Anterior cingulate cortex (tissue), 58 donors: Measurements from ENCODE around the gene GNPAT.

ENCODE experiments used
- DNase-seq, 58 donors: peaks; one replicate each; lab custom pipeline; 2025; lab: John Stamatoyannopoulos, UW

The GNPAT gene

GRCh38 chr1:231240883-231241735 lies at the start of gene GNPAT:
TSS of gene GNPAT (plus strand) at chr1:231241212. CDS start at chr1:231241379, 167 bp downstream.
- DNase-seq, result peak; percentile 1 to 87 (median 78)

- peak in 51 of 58 donors; percentile 14 to 86 (median 51) for DNase-seq
Measured at GRCh38 chr1:231192620-231193163, 48.3 kb upstream of the GNPAT start.

- no peak for DNase-seq
Measured at GRCh38 chr1:231193710-231194340, 47.2 kb upstream of the GNPAT start.

- no peak for DNase-seq
Measured at GRCh38 chr1:231194476-231194842, 46.6 kb upstream of the GNPAT start.

- DNase-seq, result no peak
Measured at GRCh38 chr1:231194843-231195516, 46.0 kb upstream of the GNPAT start.

GRCh38 chr1:231196307-231196706 lies 44.7 kb upstream of the GNPAT start:
- DNase-seq, result no peak

- DNase-seq, result no peak
Measured at GRCh38 chr1:231196728-231197127, 44.3 kb upstream of the GNPAT start.

GRCh38 chr1:231199868-231200267 lies 41.1 kb upstream of the GNPAT start:
- no peak for DNase-seq

GRCh38 chr1:231200388-231201031 lies 40.5 kb upstream of the GNPAT start:
- DNase-seq, result no peak

GRCh38 chr1:231201375-231201978 lies 39.5 kb upstream of the GNPAT start:
- DNase-seq, result no peak

- no peak for DNase-seq
Measured at GRCh38 chr1:231201979-231202633, 38.9 kb upstream of the GNPAT start.

- DNase-seq, result no peak
Measured at GRCh38 chr1:231203259-231204057, 37.6 kb upstream of the GNPAT start.

- peak in 4 of 58 donors; percentile 3 to 9 (median 6) for DNase-seq
Measured at GRCh38 chr1:231206856-231207255, 34.2 kb upstream of the GNPAT start.

- DNase-seq, result no peak
Measured at GRCh38 chr1:231207437-231207836, 33.6 kb upstream of the GNPAT start.

GRCh38 chr1:231208980-231209379 lies 32.0 kb upstream of the GNPAT start:
- no peak for DNase-seq

- no peak for DNase-seq
Measured at GRCh38 chr1:231209531-231209930, 31.5 kb upstream of the GNPAT start.

- DNase-seq, result no peak
Measured at GRCh38 chr1:231210126-231210525, 30.9 kb upstream of the GNPAT start.

GRCh38 chr1:231211005-231211857 lies 29.8 kb upstream of the GNPAT start:
- DNase-seq, result peak in 56 of 58 donors; percentile 16 to 85 (median 60)
